Left renal pelvis (tissue), 4 donors: ENCODE data around the gene SCAND1. TPM values are rescaled to one million over a fixed set of nuclear protein-coding genes. Genes with fewer than 3 reads are reported as not detected.
"Not testable (repeated sequence)": the region's sequence is repeated elsewhere in the genome, so short reads cannot be mapped to it uniquely, and the experiment has no call there.

Experiments used
- DNase-seq, 4 donors: peaks; one replicate each; pipeline ENCODE4 v3.0.0-alpha.2; 2013; ENCODE audit warnings: low read depth in 4 of 4, low spot score in 3 of 4
- polyA plus RNA-seq, 4 donors: library from polyadenylated mRNA; unstranded; fragments of 120-200 nt; gene quantifications; one replicate each; pipeline ENCODE4 v1.2.1, GENCODE V29; 2013; ENCODE audit not compliant: insufficient read length in 4 of 4

SCAND1 gene
- polyA plus RNA-seq, 4 donors = 24.6 to 61.5 (median 26.7) TPM

- no peak for DNase-seq
Measured at GRCh38 chr20:35963878-35964277, 9.6 kb upstream of the SCAND1 start.

GRCh38 chr20:35959291-35959690 lies 5.0 kb upstream of the SCAND1 start:
- not testable (repeated sequence) for DNase-seq

GRCh38 chr20:35956616-35957015 lies 2.3 kb upstream of the SCAND1 start:
- no peak for DNase-seq

- DNase-seq = no peak
Measured at GRCh38 chr20:35954907-35955251, 577 bp upstream of the SCAND1 start.

- peak in 1 of 4 donors; percentile 20 for DNase-seq
Measured at GRCh38 chr20:35953387-35954199, 709 bp downstream of the SCAND1 start.

- no peak for DNase-seq
Measured at GRCh38 chr20:35952480-35953386, 1.6 kb downstream of the SCAND1 start.

GRCh38 chr20:35952080-35952479 lies 2.2 kb downstream of the SCAND1 start:
- not testable (repeated sequence) for DNase-seq

- no peak for DNase-seq
Measured at GRCh38 chr20:35950093-35950492, 4.2 kb downstream of the SCAND1 start.

GRCh38 chr20:35947907-35948306 lies 6.4 kb downstream of the SCAND1 start:
- DNase-seq = no peak

- DNase-seq = no peak
Measured at GRCh38 chr20:35947489-35947888, 6.8 kb downstream of the SCAND1 start.

- DNase-seq = no peak
Measured at GRCh38 chr20:35942243-35942642, 12.1 kb downstream of the SCAND1 start.

- DNase-seq = no peak
Measured at GRCh38 chr20:35941620-35942019, 12.7 kb downstream of the SCAND1 start.

- DNase-seq = no peak
Measured at GRCh38 chr20:35939264-35939663, 15.0 kb downstream of the SCAND1 start.

- DNase-seq = no peak
Measured at GRCh38 chr20:35934050-35934449, 20.3 kb downstream of the SCAND1 start.

GRCh38 chr20:35929301-35929700 lies 25.0 kb downstream of the SCAND1 start:
- DNase-seq = no peak

- no peak for DNase-seq
Measured at GRCh38 chr20:35920523-35920922, 33.8 kb downstream of the SCAND1 start.

GRCh38 chr20:35918021-35918420 lies 36.3 kb downstream of the SCAND1 start:
- no peak for DNase-seq

GRCh38 chr20:35917077-35917476 lies 37.2 kb downstream of the SCAND1 start:
- no peak for DNase-seq

- DNase-seq = no peak
Measured at GRCh38 chr20:35912881-35913280, 41.4 kb downstream of the SCAND1 start.

- no peak for DNase-seq
Measured at GRCh38 chr20:35910254-35910653, 44.0 kb downstream of the SCAND1 start.

GRCh38 chr20:35909796-35910195 lies 44.5 kb downstream of the SCAND1 start:
- DNase-seq = no peak

- no peak for DNase-seq
Measured at GRCh38 chr20:35909176-35909575, 45.1 kb downstream of the SCAND1 start.
